ENCODE data around the gene DUSP15.

The DUSP15 gene

GRCh38 chr20:31894980-31895675 is 24.8 kb upstream of the DUSP15 start:
- DNase-seq, result no peak

GRCh38 chr20:31890646-31891045 is 20.3 kb upstream of the DUSP15 start:
- DNase-seq, result no peak

GRCh38 chr20:31883829-31884228 is 13.5 kb upstream of the DUSP15 start:
- no peak for DNase-seq

GRCh38 chr20:31881945-31882344 is 11.6 kb upstream of the DUSP15 start:
- no peak for DNase-seq

- DNase-seq, result peak; percentile 82
Measured at GRCh38 chr20:31879143-31879987, 9.0 kb upstream of the DUSP15 start.

- no peak for DNase-seq
Measured at GRCh38 chr20:31877684-31878083, 7.4 kb upstream of the DUSP15 start.

GRCh38 chr20:31875671-31876070 is 5.3 kb upstream of the DUSP15 start:
- DNase-seq, result no peak

- DNase-seq, result no peak
Measured at GRCh38 chr20:31872406-31872805, 2.1 kb upstream of the DUSP15 start.

GRCh38 chr20:31871618-31871954 is 1.3 kb upstream of the DUSP15 start:
- no peak for DNase-seq

GRCh38 chr20:31870726-31871617 is 645 bp upstream of the DUSP15 start:
- no peak for DNase-seq

GRCh38 chr20:31869673-31869941 is 720 bp downstream of the DUSP15 start:
- no peak for DNase-seq

- no peak for DNase-seq
Measured at GRCh38 chr20:31868853-31869672, 1.3 kb downstream of the DUSP15 start.

- no peak for DNase-seq
Measured at GRCh38 chr20:31866221-31866620, 4.1 kb downstream of the DUSP15 start.

- DNase-seq, result no peak
Measured at GRCh38 chr20:31864521-31865400, 5.6 kb downstream of the DUSP15 start.

GRCh38 chr20:31863296-31864085 is 6.8 kb downstream of the DUSP15 start:
- DNase-seq, result no peak

- DNase-seq, result no peak
Measured at GRCh38 chr20:31862506-31862905, 7.8 kb downstream of the DUSP15 start.

- DNase-seq, result no peak
Measured at GRCh38 chr20:31862157-31862470, 8.2 kb downstream of the DUSP15 start.

- DNase-seq, result peak; percentile 67
Measured at GRCh38 chr20:31861385-31862156, 8.8 kb downstream of the DUSP15 start.

GRCh38 chr20:31861135-31861384 is 9.3 kb downstream of the DUSP15 start:
- DNase-seq, result no peak

GRCh38 chr20:31860390-31861134 is 9.8 kb downstream of the DUSP15 start:
- DNase-seq, result no peak

All from NCI-H1417 treated with DMSO at 0.1 percent for 48 hours (cell line).